Neural progenitor cell (in vitro differentiated cells): ENCODE data around the gene PSMD3.

Source experiments
- CTCF ChIP-seq: fragments of 200-600 bp; sonication (generic); IDR thresholded peaks from 2 replicates; pipeline ENCODE4 v1.5.1; 2017; ENCODE audit warnings: antibody characterized with exemption, mild to moderate bottlenecking
- EZH2 ChIP-seq: fragments of 200-600 bp; sonication (generic); IDR thresholded peaks from 2 replicates; pipeline ENCODE4 v1.6.1; 2017; ENCODE audit warnings: antibody characterized with exemption, mild to moderate bottlenecking, moderate library complexity
- EZH2phosphoT487 ChIP-seq: fragments of 200-600 bp; sonication (generic); IDR thresholded peaks from 2 replicates; pipeline ENCODE4 v1.6.1; 2017; ENCODE audit warnings: antibody characterized with exemption

GRCh38 chr17:39962642-39963220, 17.9 kb upstream of the PSMD3 start, which contains the start of gene GSDMA:
- TF ChIP-seq CTCF (no peak), EZH2 (no peak), EZH2phosphoT487 (no peak)
